Loucy (cell line): ENCODE data around the gene VPS37C.

Source experiments
- H2AFZ ChIP-seq: fragments of 200-600 bp; sonication (generic); 2 replicates; pipeline ENCODE4 v1.6.0; 2016; ENCODE audit warnings: antibody characterized with exemption, mild to moderate bottlenecking, low read length, moderate library complexity
- H3F3A ChIP-seq: fragments of 200-600 bp; 2 replicates; pipeline ENCODE4 v1.6.0; 2016; ENCODE audit warnings: antibody characterized with exemption, low read depth, mild to moderate bottlenecking
- H3K27me3 ChIP-seq: fragments of 200-600 bp; sonication (generic); 2 replicates; pipeline ENCODE4 v1.6.1; 2014; ENCODE audit warnings: low read length, mild to moderate bottlenecking; ENCODE audit not compliant: insufficient read depth, poor library complexity, severe bottlenecking
- H3K36me3 ChIP-seq: fragments of 200-600 bp; sonication (generic); 2 replicates; pipeline ENCODE4 v1.6.1; 2016; ENCODE audit warnings: low read length; ENCODE audit not compliant: insufficient read depth
- H3K4me1 ChIP-seq: fragments of 200-600 bp; sonication (generic); 2 replicates; pipeline ENCODE4 v1.5.1; 2014; ENCODE audit warnings: low read length, mild to moderate bottlenecking; ENCODE audit not compliant: insufficient read depth, poor library complexity, severe bottlenecking
- H3K4me2 ChIP-seq: fragments of 200-600 bp; sonication (generic); 2 replicates; pipeline ENCODE4 v1.6.0; 2014; ENCODE audit warnings: antibody characterized with exemption, low read length, low read depth, mild to moderate bottlenecking; ENCODE audit not compliant: poor library complexity, severe bottlenecking
- H3K4me3 ChIP-seq: fragments of 200-600 bp; sonication (generic); 2 replicates; pipeline ENCODE4 v1.5.1; 2014; ENCODE audit warnings: low read length, mild to moderate bottlenecking, mixed read lengths; ENCODE audit not compliant: poor library complexity, severe bottlenecking
- H3K79me2 ChIP-seq: fragments of 200-600 bp; sonication (generic); 2 replicates; pipeline ENCODE4 v1.6.1; 2014; ENCODE audit warnings: low read length; ENCODE audit not compliant: insufficient read depth
- H3K9ac ChIP-seq: fragments of 200-600 bp; sonication (generic); 2 replicates; pipeline ENCODE4 v1.6.0; 2014; ENCODE audit warnings: mild to moderate bottlenecking, low read depth, low read length, moderate library complexity; ENCODE audit not compliant: poor library complexity, severe bottlenecking
- H3K9me2 ChIP-seq: fragments of 200-600 bp; sonication (generic); replicated peaks from 2 replicates; pipeline ENCODE4 v1.6.1; 2016; ENCODE audit warnings: low read depth, low read length, mixed read lengths
- H3K9me3 ChIP-seq: fragments of 200-600 bp; sonication (generic); 2 replicates; pipeline ENCODE4 v1.6.1; 2014; ENCODE audit warnings: mild to moderate bottlenecking, antibody characterized with exemption, low read length, low read depth; ENCODE audit not compliant: insufficient read depth
- H4K20me1 ChIP-seq: fragments of 200-600 bp; sonication (generic); 2 replicates; pipeline ENCODE4 v1.6.0; 2014; ENCODE audit warnings: antibody characterized with exemption, low read length, mild to moderate bottlenecking; ENCODE audit not compliant: insufficient read depth, poor library complexity, severe bottlenecking
- CTCF ChIP-seq: fragments of 200-600 bp; sonication (generic); conservative IDR thresholded peaks from 2 replicates; pipeline ENCODE4 v1.5.1; 2014; ENCODE audit warnings: mild to moderate bottlenecking, antibody characterized with exemption, low read length
- EZH2phosphoT487 ChIP-seq: fragments of 200-600 bp; IDR thresholded peaks from 2 replicates; pipeline ENCODE4 v1.6.1; 2018; ENCODE audit warnings: antibody characterized with exemption, mild to moderate bottlenecking, moderate library complexity, borderline replicate concordance

The VPS37C gene

GRCh38 chr11:61140416-61140815 lies 20.8 kb downstream of the VPS37C start:
- Histone ChIP-seq H4K20me1 (no peaks in the 10 kb centered on the region), H3K36me3 (peaks cover 4% of the 10 kb centered on the region; the same call in 1 of the 2 replicates), H3K4me2 (no peak overlapping the region), H2AFZ (no peak overlapping the region), H3K9ac (no peak overlapping the region), H3K4me3 (no peak overlapping the region), H3F3A (no peaks in the 10 kb centered on the region), H3K9me2 (no peaks in the 10 kb centered on the region), H3K27me3 (no peaks in the 10 kb centered on the region), H3K4me1 (peaks cover 7% of the 10 kb centered on the region), H3K9me3 (no peaks in the 10 kb centered on the region), H3K79me2 (0 out of 2 replicates have a peak, but pooled peaks cover 3% of the 10 kb centered on the region)
- TF ChIP-seq CTCF (no peak), EZH2phosphoT487 (no peak)

- H3K27me3 ChIP-seq = no peaks in the 10 kb centered on the region
- no peaks in the 10 kb centered on the region for H3F3A ChIP-seq
- no peak overlapping the region for H3K9ac ChIP-seq
- TF ChIP-seq CTCF (no peak), EZH2phosphoT487 (no peak)
- H3K4me3 ChIP-seq = no peak overlapping the region
- H3K4me2 ChIP-seq = no peak overlapping the region
- no peaks in the 10 kb centered on the region for H3K9me3 ChIP-seq
- H3K9me2 ChIP-seq = no peaks in the 10 kb centered on the region
- H2AFZ ChIP-seq = no peak overlapping the region
- peaks cover 4% of the 10 kb centered on the region; the same call in 1 of the 2 replicates for H3K36me3 ChIP-seq
- no peaks in the 10 kb centered on the region for H4K20me1 ChIP-seq
- H3K4me1 ChIP-seq = peaks cover 7% of the 10 kb centered on the region
- H3K79me2 ChIP-seq = no peaks in the 10 kb centered on the region
Measured at GRCh38 chr11:61139387-61139786, 21.8 kb downstream of the VPS37C start.

- TF ChIP-seq CTCF = no peak
- no peak for TF ChIP-seq EZH2phosphoT487
- Histone ChIP-seq H3K9ac (no peak overlapping the region), H3K9me3 (no peaks in the 10 kb centered on the region), H3K9me2 (no peaks in the 10 kb centered on the region), H3K36me3 (peaks cover 4% of the 10 kb centered on the region; the same call in 1 of the 2 replicates), H3F3A (no peaks in the 10 kb centered on the region), H3K27me3 (no peaks in the 10 kb centered on the region), H3K4me3 (no peak overlapping the region), H3K79me2 (no peaks in the 10 kb centered on the region), H3K4me1 (peaks cover 7% of the 10 kb centered on the region), H2AFZ (no peak overlapping the region), H4K20me1 (no peaks in the 10 kb centered on the region), H3K4me2 (no peak overlapping the region)
Measured at GRCh38 chr11:61138935-61139334, 22.3 kb downstream of the VPS37C start.
